GM18870 (cell line): ENCODE data around the gene GYPC.
A peak's percentile ranks its signal among the peaks of the same experiment; 100 is the strongest.

Experiments used
- ATAC-seq: cut with Tn5 transposase; IDR thresholded peaks from one replicate; pipeline ENCODE4 v1.9.1; 2021; ENCODE audit warnings: moderate library complexity; ENCODE audit not compliant: unreplicated experiment

The GYPC gene

DNA sequence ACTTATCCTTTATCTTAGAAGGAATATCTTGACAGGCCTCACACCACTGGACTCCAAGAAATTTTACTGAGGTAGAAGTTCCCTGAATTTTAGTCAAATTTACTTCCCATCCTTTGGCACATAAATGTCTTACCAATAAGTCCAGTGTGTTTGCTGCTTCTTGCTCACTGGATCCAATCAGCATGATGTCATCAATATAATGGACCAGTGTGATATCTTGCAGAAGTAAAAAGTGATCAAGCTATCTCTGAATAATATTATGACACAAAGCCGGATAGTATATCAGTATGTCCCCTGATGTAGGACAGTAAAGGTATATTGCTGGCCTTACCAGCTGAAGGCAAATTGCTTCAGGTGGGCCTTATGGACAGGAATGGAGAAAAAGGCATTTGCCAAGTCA, 6.9 kb upstream of the GYPC start:
- no peak for ATAC-seq

DNA sequence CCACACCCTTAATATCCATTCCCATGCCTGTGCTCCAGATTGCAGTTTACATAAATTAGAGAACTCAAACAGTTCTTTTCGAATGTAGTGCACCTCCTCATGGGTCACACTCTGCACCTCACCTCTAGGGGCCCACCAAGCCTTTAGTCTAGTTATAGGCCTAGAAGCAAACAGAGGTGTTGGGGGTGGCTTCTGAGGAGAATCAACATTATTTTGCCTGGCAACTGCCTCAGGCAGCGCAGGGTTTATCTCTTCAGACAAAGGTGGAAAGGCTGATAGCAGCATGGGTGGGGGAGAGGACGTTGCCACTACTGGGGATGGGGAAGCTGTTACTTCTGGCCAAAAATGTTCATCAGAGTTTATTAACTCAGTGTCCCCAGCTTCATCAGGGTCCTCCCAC, 5.0 kb upstream of the GYPC start:
- ATAC-seq: no peak

DNA sequence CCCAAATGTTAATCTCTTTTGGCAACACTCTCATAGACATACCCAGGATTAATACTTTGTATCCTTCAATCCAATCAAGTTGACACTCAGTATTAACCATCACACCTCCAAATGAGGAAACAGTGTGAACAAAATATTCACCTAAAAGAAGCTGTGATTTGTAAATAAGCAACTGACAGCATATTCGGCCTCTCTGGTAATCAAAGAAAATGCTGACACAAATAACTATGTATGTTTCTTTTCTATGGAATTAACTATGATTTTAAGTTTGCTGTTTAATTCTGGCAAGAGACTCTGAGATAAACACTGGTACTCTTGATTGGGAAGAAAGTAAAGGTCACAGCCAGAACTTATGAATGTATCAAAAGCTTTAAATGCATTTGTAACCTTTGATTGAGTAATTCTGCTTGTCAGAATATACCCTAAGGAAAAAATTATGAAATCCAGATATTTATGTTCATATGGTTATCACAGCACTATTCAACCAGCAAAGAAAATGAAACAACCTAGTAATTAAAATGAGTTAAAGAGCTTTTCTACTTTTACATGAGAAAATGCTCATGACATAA, 3.6 kb upstream of the GYPC start:
- ATAC-seq: no peak

DNA sequence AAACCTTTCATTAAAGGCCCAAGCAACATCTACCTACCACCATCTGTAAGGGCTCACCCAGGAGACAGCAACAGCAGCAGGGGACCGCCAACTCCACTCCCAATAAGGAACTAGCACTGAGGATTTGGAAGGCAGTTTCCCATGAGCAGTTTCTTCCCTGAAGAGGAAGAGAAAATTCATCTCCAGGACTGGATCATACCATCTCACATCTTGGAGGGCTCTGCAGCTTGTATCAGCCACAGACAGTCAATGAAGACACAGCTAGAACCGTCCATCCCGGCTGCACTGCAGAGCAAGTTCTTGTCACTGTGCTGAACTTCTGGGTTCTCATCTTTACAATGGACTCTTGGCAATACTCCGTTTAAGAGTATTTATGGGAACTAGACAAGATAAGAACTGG, 2.8 kb upstream of the GYPC start:
- no peak for ATAC-seq

DNA sequence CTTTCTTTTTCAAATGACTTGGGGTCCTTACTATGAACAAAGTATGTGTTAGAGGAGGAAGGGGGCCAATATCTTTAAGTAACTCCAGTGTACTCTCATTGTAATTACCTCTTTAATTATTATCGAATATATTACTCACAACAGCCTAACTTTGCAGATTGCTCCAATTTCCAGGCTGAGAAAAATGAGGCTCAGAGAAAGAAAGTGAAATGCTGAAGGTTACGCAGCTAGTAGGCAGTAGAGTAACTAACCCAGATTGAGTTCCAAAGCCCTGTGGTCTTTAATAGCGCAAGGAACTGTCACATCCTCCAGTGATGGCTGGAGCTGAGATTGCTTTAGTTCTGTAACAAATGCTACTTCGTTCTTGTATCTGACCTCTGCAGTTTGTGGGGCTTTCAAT, 2.2 kb upstream of the GYPC start:
- ATAC-seq: no peak

DNA sequence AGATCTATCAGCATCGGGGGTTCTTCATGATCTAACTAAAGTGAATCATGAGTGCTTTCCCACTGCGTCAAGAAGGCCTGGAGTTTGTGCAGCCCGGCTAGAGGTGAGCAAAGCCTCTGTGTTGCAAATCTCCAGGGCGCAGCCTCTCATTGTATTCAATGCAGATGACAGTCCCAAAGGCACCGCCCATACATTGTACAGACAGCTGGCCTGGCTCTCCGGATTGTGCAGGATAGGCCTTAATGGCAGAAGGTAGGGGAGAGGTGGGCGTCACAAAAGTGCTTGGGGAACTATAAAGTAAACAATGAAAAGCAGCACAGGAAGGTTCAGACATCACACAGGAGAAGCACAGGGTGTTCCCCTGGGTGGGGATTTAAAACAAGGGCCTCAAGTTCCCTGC, 907 bp upstream of the GYPC start:
- ATAC-seq: no peak

DNA sequence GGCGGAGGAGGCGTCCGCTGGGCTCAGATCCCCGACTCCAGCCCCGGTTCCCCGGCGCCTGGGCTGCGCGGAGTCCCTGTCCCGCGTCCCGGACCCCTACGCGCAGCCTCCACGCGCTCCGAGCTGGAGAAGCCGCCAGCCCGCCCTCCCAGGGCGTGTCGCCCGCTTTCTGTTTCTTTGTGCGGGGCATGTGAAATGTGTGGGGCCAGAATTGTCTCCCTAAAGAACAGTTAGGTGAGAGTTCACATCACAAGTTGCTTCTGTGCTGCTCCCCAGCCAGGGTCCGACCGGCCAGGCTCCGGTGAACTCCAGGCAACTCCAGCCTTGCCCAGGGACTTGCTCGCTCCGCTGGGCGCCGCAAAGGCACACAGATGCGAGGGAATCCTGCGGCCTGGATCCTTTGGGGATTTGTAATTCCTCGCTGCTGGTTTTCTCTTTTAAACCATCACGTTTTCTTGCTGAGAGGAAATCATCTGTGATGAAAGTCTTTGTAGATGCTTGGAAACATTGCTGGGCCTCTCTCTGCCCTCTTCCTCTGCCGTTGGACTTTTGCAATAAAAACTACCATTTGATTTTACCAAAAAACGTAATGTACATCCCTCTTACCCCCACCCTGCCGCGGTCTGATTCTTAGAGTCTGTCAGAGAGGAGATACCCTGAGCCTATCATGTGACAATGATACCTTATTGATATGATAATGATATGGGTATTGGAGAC, 631 bp downstream of the GYPC start:
- ATAC-seq: peak; percentile 2

DNA sequence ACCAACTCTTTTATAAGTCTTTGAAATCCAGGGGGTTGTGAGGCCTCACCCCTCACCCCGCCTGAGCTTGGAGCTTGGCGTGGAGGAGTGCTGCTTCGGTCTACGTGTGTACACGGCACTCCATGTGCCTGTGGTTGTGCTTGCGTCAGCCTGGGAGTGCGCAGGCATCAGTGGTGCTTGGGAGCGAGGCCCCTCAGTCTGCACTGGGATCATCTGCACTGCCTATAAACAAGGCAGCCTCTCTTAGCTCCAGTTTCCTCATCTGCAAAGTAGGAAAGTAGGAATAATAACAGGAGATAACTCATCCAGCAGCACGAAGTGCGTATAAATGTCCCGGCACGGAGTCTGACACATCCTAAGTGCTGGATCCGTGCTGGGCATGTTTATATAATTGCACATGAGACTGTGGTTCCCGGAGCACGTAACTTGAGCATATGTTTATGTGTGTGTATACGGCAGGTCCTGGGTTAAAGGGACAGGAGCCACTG, 1.2 kb downstream of the GYPC start:
- ATAC-seq: peak; percentile 20

DNA sequence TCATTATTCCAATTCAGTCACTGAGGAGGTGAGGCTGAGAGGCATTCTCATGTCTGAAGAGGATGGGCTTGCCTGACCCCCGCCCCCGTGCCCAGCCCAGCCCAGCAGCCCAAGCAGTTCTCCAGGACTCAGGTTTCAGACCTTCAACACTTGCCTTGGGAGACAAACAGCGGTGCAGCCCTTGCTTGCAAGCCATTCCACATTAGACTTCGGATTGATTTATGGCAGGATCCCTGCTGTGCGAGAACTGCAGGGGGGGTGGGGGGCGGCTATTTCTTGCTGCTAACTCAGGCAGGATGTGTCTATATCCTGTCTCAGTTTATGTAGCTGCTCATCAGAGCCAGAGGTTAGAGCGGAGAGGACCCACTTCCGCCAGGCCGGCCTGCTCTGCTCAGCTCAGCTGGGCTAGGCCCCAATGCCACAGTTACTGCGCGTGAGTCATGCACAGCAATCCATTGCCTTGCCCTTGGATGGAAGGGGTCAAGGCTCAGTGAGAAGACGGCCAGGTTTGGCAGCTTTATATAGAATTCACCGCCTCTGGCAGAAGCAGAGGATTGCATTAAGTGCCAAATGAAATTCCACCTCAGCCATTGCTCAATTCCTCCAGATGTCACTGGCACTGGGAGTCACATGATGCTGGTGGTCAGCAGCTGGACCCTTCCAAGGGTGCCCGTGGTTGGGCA, 1.8 kb downstream of the GYPC start:
- peak; percentile 49 for ATAC-seq

DNA sequence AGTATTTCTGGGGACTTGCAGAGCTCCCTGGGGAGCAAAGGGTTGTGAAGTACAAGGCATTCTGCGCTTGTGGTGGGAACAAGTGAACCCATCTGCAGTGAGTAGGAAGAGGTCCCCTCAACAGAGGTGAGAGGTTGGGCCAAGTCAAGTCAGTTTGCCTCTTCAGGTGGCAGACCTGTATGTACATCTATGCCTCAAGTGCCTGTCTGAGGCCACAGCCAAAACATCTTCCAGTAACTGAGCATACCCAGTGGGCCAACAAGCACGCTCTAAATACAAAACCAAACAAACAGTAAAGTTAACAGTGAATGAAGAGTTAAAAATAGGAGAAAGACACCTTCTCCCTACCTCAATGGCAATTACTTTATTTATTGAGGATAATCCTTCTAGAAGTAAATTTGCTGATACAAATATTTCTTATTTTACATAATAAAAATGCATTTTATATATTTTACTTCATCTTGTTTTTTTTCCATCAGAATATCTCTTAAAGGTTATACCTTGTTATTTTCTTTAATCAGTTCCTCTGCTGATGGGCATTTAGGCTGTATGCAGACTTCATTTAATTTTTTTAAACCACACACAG, 2.5 kb downstream of the GYPC start:
- ATAC-seq: peak; percentile 0

DNA sequence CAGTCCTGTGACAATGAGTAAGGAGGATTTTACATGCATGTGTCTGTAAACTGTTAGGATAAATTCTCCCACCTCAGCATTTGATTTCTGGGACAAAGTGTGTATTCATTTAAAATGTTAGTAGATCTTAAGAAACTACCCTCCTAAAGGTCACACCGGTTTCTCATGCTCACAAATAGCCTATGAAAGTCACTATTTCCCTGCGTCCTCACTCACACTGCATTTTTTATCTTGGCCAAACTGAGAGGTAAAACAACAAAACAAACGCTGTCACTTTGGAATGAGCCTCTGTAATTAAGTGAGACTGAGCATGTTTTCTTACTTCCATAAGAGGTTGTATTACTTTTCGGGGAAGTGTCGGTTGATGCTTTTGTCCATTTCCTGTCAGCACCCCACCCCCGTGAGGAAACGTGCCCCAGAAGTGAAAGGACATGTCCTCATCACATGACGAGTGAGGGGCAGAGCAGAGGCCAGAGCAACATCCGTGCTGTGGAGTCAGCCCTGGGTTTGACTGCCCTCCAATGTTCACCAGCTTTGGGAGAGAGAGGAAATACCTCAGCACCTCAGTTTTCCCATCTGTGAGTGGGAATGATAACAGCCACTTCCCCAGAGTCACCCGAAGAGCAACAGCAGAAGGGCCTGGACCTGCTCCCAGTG, 3.1 kb downstream of the GYPC start:
- peak; percentile 38 for ATAC-seq

DNA sequence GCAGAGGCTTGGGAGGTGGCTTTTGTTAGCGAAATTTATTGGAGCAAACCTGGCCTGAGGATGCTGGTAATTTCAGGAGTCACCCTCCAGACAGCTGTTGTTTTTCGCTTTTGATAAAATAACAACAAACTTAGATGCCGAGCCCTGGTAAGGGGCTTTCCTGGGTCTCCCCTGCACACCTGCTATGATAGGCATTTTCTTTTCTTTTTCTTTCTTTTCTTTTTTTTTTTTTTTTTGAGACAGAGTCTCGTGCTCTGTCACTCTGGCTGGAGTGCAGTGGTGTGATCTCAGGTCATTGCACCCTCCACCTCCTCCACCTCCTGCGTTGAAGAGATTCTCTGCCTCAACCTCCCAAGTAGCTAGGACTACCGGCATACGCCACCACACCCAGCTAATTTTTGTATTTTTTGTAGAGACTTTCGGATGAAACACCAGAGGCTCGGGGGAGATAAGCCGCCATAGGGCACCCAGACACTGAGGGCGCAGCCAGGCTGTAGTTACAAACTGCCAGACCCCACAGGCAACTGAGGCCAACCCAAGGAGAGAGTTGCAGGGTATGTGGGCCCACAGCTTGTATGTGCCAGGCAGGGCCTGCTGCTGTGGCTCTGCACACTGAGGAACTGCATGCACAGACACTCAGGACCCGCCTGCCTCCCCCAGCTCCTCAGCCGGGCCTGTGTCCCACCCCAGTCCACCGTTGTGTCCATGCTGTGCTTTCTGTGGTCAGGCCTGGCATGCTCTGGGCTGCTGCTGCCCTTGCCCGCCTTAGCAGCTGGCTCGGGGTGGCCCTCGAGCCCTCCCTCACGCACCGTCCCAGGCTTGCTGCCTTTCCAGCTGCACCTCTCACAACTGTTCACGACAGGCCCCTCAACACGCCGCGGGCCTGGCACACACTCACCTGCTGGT, 3.9 kb downstream of the GYPC start:
- no peak for ATAC-seq

DNA sequence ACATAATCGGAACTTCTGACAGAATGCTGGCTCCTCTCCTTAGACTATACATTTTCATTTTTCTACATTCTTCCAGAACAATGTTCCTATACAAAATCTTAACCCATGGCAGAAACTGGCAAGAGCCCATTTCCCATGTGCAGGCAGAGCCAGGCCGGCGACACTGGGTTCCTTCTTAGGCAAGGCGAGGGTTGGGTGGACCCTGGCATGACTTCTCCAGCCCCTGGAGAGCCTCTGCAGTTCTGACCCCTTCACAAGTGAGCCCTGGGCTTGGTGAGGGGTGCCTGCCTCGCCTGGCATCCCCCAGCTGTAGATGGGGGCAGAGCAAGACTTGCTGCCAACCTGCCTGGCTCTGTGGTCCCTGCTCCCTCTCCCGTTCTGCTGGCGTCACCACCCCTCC, 5.0 kb downstream of the GYPC start:
- no peak for ATAC-seq

DNA sequence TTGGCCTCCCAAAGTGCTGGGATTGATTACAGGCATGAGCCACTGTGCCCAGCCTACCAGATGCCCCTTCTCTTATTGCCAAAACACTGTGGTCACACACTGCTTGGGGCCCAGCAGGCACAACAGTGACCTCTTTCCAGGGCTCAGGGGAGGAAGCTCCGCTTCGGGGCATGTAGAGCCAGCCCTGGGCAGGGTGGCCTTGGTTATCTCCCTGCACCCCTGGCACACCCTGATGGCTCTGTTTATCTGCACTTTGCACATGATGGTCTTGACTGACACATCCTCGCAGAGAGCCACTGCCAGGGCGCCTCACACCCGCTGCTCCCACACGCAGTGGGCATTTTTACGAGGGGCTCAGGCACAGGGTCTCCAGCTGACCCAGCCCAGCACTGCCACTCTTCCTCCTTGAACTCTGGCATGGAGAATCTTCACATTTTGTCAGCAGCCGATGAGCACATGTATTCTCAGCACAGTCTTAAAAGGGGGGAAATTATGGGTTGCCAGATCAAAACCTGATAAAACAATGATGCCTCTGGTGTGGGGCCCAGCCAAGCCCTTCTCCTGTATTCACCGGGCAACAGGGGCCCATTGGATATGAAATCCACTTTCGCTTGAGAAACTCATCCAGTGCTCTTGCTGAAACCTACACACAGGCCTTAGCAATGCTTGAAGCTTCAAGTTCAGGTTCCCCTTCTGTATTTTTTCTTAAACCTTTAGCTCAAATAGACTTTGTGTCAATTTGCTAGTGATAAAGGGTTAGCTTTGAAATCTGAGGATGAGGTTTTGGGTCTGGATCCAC, 5.9 kb downstream of the GYPC start:
- no peak for ATAC-seq

DNA sequence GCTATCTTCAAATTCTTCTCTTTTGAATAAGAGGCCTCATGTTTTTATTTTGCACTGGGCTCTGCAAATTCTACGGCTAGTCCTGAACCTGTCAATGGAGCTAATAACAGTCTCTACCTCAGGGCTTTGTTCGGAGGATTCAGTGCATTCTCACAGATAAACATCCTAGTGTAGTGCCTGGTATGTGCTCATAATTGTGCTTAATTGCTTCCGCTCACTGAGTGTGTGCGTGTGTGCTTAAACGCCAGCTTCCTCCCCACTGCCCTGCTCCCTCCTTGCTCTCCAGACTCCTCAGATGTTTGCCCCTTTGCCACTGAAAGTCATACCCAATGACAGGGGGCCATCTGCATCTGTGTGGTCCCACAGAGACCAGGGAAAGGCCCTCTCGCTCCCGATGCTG, 6.7 kb downstream of the GYPC start:
- no peak for ATAC-seq

DNA sequence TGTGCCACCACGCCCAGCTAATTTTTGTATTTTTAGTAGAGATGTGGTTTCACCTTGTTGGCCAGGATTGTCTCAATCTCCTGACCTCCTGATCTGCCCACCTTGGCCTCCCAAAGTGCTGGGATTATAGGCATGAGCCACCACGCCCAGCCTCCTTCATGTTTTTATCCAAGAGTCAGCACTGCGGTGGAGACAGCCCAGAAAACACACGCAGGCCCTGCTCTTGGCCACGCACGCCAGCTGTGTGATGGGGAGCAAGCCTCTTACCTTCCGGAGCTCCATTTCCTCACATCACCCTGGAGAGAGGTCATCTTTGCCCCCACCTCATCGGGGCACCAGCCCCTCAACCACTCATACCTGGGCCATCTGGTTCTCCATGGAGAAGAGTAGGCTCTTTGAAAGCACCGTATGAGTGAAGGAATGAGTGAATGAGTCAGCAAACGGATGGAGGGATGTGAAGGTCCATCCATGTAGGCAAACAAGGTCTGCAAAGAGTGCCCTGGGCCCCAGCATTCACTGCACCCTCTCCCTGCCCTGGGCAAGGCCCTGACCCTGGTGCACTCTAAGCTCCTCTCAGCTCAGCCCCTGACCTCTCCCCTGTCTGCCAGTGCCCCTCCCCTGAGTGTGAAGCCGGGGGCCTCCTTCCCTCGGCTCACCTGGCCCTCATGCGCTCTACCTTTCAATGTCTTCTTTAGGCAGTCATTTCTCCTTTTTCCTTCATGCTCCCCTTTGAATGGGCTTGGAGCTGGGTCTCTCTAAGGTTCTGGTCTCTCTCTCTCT, 7.4 kb downstream of the GYPC start:
- ATAC-seq: no peak

DNA sequence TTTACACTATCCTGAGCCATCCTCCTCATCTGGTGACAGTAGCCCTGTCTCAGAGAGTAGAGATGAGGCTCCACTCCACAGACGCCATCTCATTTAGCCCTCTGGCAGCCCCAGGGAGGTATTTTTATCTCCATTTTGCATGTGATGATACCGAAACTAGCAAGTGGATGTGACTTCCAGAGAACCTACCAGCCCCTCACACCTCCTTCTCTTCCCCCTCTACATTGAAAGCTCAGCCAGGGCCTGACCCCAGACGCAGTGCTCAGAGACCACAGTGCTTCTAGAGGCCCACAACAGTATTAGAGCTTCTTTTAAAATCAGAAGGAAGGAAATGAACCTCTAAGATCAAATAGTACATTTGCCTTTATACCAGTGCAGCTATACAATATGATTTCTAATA, 8.3 kb downstream of the GYPC start:
- ATAC-seq: peak; percentile 82

DNA sequence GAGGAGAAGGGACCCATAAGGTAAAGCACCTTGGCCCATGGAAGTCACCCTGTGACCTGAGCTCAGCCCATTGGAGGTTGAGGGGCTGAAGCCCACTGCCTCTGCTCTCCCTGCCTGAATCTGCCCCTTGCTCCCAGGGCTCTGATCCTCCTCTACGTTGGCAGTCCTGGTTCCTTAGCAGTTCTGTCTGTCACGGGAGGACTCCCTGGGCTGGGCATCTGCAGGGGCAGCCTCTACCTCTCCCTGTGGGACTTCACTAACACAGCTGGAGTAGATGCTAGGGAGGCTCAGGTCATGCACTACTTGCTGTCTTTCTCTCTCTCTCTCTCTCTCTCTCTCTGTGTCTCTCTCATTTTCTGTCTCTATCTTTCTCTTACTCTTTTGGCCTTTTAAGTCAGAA, 8.7 kb downstream of the GYPC start:
- ATAC-seq: peak; percentile 2

DNA sequence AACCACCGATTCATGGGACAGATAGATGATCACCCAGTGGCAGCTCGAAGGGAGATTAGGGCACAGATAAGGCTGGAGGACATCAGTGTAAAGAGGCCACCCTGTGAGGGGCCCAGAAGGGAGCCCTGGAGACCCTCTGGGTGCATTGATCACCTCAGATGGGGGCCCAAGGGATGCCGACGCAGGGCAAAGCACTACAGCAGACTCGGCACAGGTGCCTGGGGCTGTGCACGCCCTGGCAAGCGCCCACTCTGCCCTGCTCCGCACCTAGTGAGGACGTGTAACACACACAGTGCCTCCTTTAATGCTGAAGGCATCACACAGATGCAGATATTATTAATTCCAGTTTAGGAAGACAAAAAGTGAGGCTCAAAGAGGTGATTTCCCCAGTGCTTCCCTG, 9.5 kb downstream of the GYPC start:
- ATAC-seq: no peak
